ENCODE data around the gene SH2D1A.
"Not testable (repeated sequence)": the region's sequence is repeated elsewhere in the genome, so short reads cannot be mapped to it uniquely, and the experiment has no call there.

SH2D1A gene

GRCh38 chrX:124346117-124346876 is at the start of gene SH2D1A:
Gene SH2D1A (plus strand): TSS chrX:124346563. CDS start chrX:124346643, 80 bp downstream.
- no peak for DNase-seq (ENCODE audit: low read depth)

DNA sequence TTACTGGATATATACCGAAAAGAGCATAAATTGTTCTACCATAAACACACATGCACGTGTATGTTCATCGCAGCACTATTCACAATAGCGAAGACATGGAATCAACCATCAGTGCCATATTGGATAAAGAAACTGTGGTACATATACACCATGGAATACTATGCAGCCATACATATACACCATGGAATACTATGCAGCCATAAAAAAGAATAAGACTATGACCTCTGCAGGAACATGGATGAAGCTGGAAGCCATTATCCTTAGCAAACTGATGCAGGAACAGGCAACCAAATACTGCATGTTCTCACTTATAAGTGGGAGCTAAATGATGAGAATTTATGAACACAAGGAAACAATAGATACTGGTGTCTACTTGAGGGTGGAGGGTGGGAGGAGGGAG is 47.0 kb upstream of the SH2D1A start:
- DNase-seq (ENCODE audit: low read depth), result not testable (repeated sequence)

GRCh38 chrX:124300405-124300804 is 46.0 kb upstream of the SH2D1A start:
- DNase-seq (ENCODE audit: low read depth), result no peak

DNA sequence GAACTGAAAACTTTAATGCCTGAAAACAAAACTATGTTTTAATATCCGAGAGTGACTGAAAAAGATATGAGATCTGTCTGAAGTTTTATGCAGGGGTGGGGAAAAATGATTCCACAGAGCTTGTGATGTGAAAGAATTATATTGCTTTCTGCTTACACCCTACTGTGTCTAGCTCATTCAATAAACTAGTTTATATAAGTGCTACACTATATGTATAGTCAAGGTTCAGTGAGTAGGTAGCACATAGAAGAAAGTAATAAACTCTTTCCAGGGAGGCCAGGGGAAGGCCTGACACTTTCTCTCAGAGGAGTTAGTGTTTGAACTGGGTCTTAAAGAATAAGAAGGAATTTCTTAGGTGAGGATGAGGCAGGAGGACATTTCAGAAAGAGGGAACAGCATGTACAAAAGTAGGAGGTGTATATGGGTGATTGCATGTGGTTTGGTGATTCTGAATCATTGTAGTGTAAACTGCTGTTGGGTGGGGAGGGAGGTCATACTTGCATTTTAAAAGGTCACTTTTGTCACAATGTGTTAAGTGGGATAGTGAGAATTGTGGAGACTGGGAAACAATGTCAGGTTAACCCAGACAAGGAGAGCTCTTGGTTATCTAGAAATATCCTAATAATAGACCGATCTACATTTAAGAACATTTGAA is 39.0 kb upstream of the SH2D1A start:
- no peak for DNase-seq (ENCODE audit: low read depth)

DNA sequence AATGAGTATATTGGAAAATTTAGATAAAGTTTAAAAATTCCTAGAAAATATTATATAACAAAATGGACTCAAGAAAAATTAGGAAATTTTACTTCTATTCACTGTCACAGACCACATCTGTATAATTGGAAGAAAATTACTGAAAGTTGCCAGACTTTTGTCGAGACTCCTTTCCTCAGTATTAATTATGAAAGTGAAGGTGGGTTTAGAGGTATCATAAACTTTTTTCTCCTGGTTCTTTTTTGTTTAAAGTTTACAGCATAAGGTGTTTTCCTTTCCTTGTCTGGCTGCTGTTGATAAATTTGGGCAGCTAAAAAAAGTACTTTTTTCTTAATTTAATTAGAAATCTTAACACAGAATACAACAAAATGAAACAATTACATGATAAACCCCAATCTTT is 20.6 kb upstream of the SH2D1A start:
- DNase-seq (ENCODE audit: low read depth), result no peak

DNA sequence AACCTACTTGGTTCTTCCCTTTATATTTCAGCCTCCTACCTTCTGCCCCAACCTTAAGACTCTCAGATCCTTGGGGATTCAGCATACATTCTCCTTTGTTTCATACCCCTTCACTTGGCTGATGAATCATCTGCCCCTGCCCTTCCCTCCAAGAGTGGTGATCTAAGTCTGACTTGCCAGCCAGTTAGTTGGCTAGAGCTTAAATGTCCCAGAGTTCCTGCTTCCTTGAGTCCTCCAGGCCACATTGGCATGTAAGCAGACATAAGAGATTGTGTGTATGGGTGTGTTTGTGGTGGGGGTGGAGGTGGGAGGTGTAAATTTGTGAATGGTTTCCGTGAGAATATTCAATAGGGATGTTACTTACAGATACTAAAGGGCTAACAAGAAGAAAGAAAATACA is 17.6 kb upstream of the SH2D1A start:
- no peak for DNase-seq (ENCODE audit: low read depth)

DNA sequence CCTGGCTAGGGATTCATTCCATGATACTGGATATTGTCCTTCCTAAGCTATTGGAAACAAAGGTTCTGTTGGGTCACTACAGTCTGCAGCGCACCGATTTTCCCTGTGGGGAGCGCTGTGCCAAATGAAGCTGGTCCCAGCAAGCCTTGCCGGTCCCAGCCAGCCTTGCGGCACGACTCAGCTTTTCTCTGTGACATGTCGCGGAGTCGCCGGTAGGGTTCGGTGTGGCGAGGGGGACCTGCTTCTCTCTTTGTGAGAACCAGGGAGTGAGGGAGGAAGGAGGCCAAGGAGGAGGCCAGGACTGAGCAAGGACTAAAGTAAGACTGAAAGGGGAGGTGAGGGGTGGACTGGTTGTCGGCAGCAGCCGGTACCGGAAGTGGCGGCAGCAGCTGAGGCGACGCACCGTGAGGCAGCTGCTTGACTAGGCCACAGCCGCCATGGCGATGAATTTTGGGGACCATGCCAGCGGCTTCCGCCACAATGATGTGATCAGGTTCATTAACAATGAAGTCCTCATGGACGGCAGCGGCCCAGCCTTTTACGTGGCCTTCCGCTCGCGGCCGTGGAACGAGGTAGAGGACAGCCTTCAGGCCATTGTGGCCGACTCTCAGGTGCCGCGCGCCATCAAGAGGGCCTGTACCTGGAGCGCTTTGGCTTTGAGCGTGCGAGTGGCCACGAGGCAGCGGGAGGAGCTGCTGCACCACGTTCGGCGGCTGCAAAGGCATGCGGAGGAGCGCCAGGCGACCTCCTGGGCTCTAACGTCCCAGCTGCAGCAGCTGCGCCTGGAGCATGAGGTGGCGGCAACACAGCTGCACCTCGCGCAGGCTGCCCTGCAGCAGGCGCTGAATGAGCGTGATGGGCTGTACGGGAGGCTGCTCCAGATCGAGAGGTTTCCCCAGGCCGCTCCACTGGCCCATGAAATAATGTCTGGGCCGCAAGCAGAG is 13.6 kb upstream of the SH2D1A start, which contains the start of gene TEX13D:
Gene TEX13D, plus strand, starts transcription at position 180 of the 944 bp plus-strand sequence. Its CDS starts 258 bp downstream, at position 438.
- DNase-seq (ENCODE audit: low read depth), result no peak

- DNase-seq (ENCODE audit: low read depth), result no peak
These were observed 12.5 kb upstream of the SH2D1A start for GRCh38 chrX:124333862-124334261.

DNA sequence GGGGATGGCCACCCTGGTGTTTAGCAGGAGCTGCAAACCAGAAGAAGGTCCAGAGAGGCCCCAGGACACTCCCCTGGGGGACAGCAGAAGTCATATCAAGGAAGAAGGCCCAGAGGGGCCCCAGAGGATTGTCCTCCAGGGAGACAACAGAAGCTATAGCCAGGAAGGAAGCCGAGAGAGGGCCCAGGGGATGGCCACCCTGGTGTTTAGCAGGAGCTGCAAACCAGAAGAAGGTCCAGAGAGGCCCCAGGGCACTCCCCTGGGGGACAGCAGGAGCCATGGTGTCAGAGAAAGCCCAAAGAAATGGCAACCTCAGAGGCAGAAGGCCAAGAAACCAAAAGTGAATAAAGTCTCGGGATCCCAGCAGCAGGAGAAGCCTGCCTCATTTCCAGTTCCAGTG is 11.8 kb upstream of the SH2D1A start:
- not testable (repeated sequence) for DNase-seq (ENCODE audit: low read depth)

GRCh38 chrX:124335598-124335997 is 10.8 kb upstream of the SH2D1A start:
- no peak for DNase-seq (ENCODE audit: low read depth)

DNA sequence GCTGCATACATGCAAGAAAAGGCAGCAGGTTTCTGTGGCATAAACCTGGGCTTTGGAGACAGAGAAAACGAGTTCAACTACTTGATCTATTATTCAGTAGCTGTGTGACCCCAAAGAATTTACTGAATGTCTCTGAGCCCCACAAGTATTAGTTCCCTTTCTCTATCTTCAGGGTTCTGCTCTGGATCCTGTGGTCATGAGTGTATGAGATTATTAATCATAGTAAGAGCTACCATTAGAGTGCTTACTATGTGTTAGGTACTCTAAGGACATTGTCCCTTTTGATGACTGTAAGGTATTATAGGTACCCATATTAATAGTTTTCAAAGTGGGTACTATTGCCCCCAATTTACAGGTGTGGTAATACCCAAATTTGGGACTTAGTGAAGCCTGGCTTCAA is 8.4 kb upstream of the SH2D1A start:
- no peak for DNase-seq (ENCODE audit: low read depth)

DNA sequence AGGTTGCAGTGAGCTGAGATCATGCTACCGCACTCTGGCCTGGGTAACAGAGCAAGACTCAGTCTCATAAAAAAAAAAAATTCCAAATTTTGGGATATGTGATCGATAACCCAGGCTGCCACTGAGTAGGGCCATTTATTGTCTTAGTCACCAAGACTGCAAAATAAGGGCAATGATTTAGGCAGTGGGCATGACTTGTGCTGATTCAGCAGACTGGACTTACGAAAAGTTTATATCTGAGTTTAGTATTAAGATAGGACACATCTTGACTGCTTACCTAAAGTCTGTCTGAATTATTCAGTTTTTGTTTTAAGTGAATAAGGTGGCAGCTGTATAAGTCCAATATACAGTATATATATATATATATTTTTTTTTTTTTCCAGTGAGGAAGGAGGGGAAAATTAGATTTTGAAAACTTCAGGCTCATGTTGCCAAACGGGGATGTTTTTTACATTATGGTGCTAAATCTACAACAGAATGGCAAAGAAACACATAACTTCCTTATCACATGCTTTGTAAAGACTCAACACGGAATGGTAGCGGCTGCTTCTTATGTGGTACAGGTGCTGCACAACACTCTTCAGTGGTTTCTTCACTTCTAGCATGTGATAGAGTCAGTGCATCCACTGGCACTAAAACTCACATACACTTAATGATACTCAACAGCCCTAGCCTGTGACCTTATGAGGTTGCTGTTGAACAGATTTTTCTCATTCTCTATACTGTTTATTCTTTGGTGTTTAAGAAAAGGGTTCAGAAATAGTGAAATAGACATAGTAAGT is 7.4 kb upstream of the SH2D1A start:
- no peak for DNase-seq (ENCODE audit: low read depth)

DNA sequence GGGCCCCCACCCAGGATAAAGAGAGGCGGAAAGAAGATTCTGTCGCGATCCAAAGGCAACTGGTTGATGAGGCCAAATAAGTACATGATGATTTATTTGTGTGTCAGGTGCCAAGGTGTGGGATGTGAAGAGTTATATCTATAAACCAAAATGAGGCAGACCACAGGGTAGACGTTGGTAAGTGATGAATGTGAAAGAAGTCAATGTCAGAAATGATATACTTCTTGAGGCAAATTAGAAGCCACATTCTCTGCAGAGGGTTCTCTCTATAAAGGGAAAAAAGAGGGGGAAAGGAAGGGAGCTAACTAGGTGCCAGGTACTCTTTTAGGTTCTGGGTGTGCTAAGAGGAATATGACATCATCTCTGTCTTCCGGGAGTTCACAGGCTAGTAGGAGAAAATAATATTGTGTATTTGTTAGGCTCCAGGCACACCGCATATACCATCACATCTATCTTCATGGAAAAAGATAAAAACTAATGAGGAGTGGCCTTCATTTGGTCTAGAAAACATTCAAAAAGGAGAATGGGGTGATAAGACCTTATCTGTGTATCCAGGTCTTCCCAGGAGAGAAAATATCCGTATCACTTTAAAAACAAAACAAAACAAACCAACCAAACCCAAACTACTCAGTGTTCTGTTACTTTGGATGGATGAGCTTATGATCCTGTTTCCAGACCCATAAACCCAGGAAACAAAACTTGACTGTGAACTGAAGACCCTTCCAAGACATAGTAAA is 4.8 kb upstream of the SH2D1A start:
- no peak for DNase-seq (ENCODE audit: low read depth)

DNA sequence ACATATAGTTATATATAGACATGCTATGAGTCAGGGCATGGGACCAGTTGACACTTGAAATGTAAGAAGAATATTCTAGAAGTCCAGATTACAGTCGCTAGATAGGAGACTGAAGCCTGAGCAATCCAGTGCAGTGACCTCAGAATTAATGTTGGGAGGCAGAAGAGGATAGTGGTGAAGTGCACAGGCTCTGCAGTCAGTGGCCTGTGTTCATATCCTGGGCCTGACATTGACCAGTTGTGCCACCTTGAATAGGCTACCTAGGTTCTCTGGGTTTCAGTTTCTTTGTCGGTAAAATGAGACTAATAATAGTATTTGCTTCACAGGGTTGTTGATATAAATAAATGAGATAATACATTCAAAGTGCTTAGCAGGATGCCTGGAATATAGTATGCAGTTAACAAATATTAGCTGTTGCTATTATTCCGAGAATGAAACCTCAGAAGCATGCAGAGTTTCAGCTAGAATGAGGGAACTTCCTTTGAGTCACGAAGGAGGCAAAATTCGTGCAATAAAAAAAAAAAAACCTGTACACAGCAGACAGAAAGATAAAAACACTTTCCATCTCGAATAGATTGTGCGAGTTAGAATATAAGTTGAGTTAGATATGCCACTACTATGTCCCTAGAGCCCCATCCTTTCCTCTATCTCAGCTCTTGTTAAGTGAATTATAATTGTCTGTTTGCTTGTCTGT is 4.0 kb upstream of the SH2D1A start:
- no peak for DNase-seq (ENCODE audit: low read depth)

GRCh38 chrX:124343016-124343415 is 3.3 kb upstream of the SH2D1A start:
- no peak for DNase-seq (ENCODE audit: low read depth)

GRCh38 chrX:124344246-124344645 is 2.1 kb upstream of the SH2D1A start:
- no peak for DNase-seq (ENCODE audit: low read depth)

GRCh38 chrX:124346877-124347241 is 496 bp downstream of the SH2D1A start:
- DNase-seq (ENCODE audit: low read depth), result no peak

- no peak for DNase-seq (ENCODE audit: low read depth)
These were observed 879 bp downstream of the SH2D1A start for GRCh38 chrX:124347242-124347641.

DNA sequence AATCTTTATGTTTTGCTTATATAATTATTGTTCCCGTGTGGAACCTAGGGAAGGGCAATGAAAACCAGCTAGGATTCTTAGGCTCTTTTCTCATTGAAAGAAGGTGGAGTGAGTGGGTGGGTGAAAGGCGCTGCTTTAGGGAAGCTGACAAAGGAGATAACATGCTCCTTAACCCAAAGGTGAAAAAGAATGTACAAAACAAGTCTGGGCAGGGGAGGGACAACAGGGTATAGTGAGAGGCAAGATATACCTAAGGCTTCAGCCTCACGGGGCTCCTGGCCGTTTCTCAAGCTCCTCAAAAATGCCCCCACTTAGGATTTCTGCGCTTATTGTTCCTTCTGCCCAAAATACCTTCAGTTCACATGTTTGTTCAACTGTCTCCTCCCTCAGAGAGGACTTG is 1.8 kb downstream of the SH2D1A start:
- no peak for DNase-seq (ENCODE audit: low read depth)

DNA sequence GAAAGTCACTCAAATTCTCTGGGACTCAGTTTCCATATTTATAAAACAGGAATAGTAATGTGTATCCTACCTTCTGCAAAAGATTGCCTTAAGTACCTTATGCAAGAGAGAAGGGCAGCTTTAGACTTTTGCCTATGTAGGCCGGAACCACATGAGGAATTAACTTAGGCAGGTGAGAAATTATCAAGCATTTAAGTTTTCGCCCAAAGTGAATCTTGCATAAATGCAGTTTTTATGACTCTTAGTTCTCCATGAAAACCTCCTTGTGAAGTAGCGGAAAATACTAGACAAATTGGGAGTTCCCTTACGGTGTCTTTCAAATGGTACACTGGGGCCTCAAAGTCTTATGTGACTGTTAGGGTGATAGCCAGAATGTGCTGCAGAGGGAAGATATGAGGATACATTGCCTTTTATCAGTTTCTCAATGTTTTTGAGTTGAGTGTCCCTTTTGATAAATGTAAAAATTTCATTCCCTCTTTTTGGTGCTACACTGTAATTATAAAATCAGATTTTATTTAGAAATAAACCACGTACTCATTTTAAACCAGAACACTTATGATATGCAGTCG is 2.6 kb downstream of the SH2D1A start:
- DNase-seq (ENCODE audit: low read depth), result no peak

Data from non-pigmented ciliary epithelial cell (primary cell).